GM19395 (cell line): ENCODE measurements around the gene CCDC57.

Source experiments
- ATAC-seq: cut with Tn5 transposase; IDR thresholded peaks from one replicate; pipeline ENCODE4 v1.9.1; 2021; ENCODE audit warnings: mild to moderate bottlenecking, moderate library complexity; ENCODE audit not compliant: unreplicated experiment

Gene CCDC57

GRCh38 chr17:82129095-82129494 lies 83.5 kb downstream of the CCDC57 start:
- ATAC-seq, result no peak

DNA sequence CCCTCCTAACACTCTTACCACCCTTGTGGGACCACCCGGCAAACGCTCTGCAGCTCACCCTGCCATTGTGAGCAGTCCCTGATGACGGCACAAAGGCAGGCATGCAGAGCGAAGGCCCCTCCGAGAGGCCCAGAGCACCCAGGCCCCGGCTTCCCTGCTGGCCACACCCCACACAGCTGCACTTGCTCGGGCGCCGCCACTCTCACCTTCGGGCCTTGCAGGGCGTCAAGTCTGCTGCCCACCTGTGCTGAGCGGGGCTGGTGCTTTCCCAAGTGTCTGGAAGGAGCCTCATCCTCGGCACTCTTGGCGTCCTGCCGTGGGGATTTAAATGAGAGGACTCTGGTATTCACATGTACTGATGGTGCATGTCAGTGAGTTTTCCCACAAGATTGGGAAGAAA lies 84.4 kb downstream of the CCDC57 start:
- ATAC-seq, result no peak

- no peak for ATAC-seq
Measured at GRCh38 chr17:82127704-82128103, 84.9 kb downstream of the CCDC57 start.

GRCh38 chr17:82127315-82127595 lies 85.4 kb downstream of the CCDC57 start:
- ATAC-seq, result no peak

DNA sequence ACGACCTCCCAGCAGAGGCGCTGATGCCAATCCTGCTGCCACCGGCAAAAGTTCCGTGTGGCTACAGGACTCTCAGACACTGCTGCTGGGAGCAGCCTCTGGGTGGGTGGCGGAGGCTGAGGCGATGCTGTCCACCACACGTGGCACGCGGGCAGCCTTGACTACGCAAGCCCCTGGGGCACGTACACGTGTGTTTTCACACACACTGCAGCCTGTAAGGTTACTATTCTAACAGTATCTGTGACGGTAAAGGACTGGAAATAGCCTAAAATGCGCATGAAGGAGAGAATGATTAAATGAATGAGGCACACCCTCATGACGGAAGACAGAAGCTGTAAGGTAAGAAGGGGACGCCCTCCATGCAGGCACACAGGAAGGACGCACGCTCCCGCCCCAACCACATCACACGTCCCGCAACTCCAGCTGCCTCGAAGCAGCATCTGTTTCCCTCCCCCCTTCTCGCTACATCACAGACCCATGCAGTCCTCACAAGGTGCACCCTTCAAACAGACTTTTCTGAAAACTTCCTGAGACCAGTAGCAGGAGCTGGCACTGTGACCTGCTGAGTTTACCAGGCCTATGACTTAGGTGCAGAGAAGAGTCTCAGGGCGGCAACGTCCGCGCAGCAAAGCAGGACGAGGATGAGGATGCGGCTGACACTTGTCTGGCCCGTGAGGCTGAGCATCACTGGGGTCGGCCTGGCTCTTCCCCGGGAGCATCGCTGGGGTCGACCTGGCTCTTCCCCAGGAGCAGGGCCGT lies 85.9 kb downstream of the CCDC57 start:
- ATAC-seq, result no peak

DNA sequence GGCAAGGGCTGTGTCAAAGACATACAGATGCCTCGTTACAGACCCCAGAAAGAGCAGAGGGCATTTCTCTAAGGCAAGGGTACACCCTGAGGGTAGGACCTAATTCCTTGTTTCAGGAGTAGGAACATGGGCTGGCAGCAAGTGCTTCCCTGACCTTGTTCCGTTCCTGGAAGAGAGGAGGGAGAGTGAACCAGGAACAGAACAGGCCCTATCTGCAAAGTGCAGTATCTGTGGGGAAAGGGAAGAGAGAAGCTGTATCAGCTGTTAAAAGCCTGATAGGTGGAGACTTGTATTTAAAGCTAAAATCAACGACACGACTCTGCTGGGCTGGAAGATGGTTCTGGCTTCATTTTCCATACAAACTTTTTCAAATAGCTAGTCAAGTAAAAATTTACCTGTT lies 88.5 kb downstream of the CCDC57 start:
- ATAC-seq, result no peak

- no peak for ATAC-seq
Measured at GRCh38 chr17:82121660-82122629, 90.7 kb downstream of the CCDC57 start.

GRCh38 chr17:82121246-82121645 lies 91.4 kb downstream of the CCDC57 start:
- ATAC-seq, result no peak

DNA sequence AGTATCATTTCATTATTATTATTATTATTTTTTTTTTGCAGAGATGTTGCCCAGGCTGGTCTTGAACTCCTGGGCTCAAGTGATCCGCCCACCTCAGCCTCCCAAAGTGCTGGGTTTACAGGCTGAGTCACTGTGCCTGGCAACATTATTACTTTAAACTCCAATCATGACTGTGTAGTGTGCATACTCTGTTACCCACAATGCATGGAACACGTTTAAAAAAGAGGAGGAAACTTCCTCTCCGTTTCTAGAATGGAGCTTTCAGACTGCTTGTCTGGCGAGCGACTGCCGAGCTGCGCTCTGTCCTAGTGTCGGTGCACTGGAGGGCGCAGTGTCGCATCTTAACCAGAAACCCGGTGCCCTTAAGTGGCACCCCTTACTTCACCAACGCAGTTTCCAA lies 92.5 kb downstream of the CCDC57 start:
- no peak for ATAC-seq

GRCh38 chr17:82118815-82119380 lies 93.7 kb downstream of the CCDC57 start:
- ATAC-seq, result no peak

GRCh38 chr17:82118168-82118814 lies 94.4 kb downstream of the CCDC57 start:
- ATAC-seq, result no peak

DNA sequence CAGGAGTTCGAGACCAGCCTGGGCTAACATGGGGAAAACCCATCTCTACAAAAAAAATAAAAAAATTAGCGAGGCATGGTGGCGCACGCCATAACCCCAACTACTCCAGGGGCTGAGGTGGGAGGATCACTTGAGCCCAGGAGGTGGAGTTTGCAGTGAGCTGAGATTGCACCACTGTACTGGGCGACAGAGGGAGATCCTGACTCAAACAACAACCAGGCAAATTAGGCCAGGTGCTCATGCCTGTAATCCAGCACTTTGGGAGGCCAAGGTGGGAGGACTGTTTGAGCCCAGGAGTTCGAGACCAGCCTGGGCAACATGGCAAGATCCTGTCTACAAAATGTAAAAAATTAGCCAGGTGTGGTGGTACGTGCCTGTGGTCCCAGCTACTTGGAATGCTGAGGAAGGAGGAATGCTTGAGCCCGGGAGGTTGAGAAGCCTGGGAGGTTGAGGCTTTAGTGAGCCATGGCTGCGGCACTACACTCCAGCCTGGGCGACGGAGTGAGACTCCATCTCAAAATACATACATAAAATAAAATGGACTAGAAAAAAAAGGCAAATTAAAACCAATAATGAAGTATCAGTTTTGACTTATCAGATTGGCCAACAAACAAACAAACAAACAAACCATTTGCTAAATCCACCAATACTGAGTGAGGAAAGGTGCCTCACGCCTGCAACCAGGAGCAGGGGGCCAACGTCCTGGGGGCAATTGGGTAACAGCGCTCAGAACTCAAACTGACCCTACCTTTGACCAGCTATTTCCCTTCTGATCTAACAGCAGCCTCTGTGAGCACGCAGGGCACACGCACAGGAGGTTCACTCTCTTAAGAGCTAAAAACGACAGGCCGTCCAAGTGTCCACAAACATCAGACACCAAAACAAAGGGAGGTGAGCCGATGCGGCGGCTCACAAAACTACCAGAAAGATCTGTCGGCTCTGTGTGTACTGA lies 95.2 kb downstream of the CCDC57 start:
- no peak for ATAC-seq

- no peak for ATAC-seq
Measured at GRCh38 chr17:82116246-82116645, 96.4 kb downstream of the CCDC57 start.

DNA sequence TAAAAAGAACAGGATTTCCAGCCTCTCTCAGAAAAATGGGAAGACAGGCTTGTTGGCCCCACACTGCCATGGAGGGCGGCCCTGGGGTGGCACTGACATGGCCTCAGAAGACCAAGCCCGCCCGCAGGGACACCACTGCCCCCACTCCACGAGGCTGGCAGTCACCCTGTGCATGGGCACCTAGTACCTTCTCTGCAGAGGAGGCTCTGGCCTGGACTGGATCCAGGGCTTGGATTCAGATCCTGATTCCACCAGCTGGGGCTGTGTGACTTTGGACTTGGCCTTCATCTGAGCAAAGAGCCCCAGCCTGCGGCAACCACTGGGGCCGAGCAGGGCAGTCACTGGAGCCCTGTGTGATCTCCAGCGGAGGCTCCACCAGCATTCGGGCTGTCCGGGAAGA lies 97.8 kb downstream of the CCDC57 start:
- ATAC-seq, result no peak

DNA sequence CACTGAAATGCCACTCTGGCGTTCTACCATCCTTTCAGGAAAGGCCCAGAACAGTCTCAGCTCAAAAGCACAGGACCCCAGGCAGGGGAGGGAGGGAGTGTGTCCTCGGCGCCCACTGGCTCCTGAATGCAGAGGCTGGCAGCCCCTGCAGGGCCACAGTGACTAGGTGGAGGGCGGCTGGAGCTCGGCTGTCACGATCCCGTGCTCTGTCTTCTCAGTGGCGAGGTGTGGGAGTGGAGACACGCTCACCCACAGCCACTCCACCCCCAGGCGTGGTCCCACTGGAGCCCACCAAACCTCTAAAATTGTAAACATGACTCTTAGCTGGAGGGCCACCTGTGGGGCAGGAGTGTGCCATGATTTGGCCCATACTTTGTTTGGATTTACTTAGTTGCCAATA lies 98.2 kb downstream of the CCDC57 start:
- no peak for ATAC-seq

DNA sequence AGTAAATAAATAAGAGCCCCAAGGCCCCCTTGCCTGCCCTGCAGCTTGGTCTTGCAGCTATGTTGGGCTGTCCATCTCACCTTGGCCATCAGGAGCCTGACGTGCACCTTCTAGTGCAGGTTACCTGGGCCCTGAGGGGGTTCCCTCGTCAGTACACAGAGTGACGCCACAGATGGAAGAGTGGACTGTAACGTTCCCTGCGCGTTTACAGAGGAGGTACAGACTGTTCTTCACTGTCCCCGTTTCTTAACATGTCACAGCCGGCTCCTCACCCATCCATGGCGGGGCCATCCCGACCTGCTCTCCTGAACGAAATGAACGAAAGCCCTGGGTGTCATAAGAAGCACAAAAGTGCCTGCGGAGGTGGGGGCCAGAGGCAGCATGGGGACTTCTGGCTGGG lies 98.7 kb downstream of the CCDC57 start:
- ATAC-seq, result no peak

DNA sequence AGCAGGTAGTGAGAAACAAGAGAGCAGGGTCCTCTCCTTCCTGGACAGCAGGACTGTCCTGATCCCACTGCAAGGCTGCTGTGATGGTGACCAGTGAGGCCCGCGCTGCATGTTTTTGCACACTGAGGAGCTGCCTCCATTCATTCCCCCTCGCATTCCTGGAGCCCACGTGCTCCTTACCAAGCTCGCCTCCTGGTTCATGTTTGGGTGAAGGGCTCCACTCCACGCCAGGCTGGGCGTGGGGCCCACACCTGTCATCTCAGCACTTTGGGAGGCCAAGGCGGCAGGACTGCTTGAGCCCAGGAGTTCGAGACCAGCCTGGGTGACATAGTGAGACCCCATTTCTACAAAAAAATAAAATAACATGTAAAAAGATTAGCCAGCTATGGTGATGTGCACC lies 99.2 kb downstream of the CCDC57 start:
- ATAC-seq, result no peak

DNA sequence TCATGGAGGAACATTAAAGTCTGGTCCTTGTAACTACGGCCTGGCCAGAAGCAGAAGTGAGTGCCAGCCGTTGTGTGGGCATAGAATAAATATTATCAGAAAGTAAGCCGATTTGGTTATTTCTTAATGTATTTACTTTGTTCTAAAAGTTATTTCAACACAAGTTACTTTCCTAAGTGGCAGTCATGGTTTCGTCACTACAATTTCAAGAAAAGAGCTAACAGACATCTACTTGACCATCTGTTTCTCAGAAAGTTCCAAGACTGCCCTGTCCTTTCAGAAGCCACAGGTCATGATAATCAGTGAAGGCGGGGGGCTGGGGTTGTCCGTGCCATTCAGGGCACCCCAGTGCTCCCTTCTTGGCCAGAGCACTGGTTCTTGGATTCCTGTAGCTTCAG lies 99.7 kb downstream of the CCDC57 start:
- ATAC-seq, result no peak

- no peak for ATAC-seq
Measured at GRCh38 chr17:82112181-82112913, 100.3 kb downstream of the CCDC57 start.

DNA sequence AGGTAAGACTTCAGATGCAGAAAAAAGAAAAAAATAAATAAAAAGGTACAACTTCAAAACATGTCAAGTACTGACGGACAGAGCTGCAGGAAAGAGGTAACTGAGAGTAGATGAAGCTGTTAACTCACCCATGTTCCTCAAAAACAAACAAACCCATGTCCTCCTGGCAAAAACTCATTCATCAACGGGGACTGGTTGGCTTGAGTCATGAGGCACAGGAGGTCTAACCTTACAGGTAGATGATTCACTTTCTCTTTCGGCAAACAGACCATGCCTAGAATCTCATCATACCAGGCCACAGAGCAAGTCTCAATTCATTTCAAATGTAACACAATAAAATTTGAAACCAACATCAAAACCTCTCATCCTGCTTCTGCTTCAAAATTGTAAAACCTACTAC lies 102.3 kb downstream of the CCDC57 start:
- ATAC-seq, result no peak
